Urinary bladder (tissue), 4 donors: ENCODE data around the gene NEB. TPM values are rescaled to one million over a fixed set of nuclear protein-coding genes. Genes with fewer than 3 reads are reported as not detected.

Source experiments
- DNase-seq: peaks from one replicate; pipeline ENCODE4 v3.0.0-alpha.2; 2015; ENCODE audit errors: extremely low spot score
- H3K27ac ChIP-seq: one replicate; pipeline ENCODE4 v1.5.1; 2013; ENCODE audit warnings: low read depth, mild to moderate bottlenecking, moderate library complexity
- H3K36me3 ChIP-seq: one replicate; pipeline ENCODE4 v1.6.1; 2013; ENCODE audit warnings: mild to moderate bottlenecking, moderate library complexity; ENCODE audit not compliant: insufficient read depth
- H3K4me1 ChIP-seq: one replicate; pipeline ENCODE4 v1.6.1; 2013; ENCODE audit warnings: mild to moderate bottlenecking, moderate library complexity; ENCODE audit not compliant: insufficient read depth
- H3K4me3 ChIP-seq: one replicate; pipeline ENCODE4 v1.5.1; 2013; ENCODE audit warnings: low read depth, low read length
- WGBS: extraction: QIAGEN DNeasy Blood & Tissue Kit; methylation state at CpG from one replicate; pipeline ENCODE4 v1.1.7; 2013; 5-methylcytosine and 5-hydroxymethylcytosine counted together
- polyA plus RNA-seq: library from polyadenylated mRNA; stranded (reverse); fragments of 200-250 nt; gene quantifications from one replicate; pipeline ENCODE4 v1.2.3, GENCODE V29; 2013
- total RNA-seq: library from RNA; depleted of rRNA; stranded (reverse); fragments of >200 nt; gene quantifications from one replicate; pipeline ENCODE4 v1.2.3, GENCODE V29; 2014
- donor health status: healthy with polysubstance abuse.
- donor health status: healthy.

The NEB gene
- total and polyA plus RNA-seq, 2 donors: 0.29 to 79.5 TPM

DNA sequence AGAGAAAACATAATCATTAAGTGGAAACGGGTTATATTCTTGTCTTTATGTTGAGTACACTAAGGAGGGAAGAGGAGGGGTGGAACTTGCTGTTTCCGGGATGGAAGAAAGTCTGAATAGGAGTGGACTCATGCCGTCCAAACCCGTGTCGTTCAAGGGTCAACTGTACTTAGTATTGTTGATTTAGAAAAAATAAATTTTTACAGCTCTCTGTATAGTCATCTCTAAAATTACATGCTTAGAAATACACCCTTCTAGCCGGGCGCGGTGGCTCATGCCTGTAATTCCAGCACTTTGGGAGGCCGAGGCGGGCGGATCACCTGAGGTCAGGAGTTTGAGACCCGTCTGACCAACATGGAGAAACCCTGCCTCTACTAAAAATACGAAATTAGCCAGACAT, 295.1 kb downstream of the NEB start:
- no peak overlapping the region for H3K27ac ChIP-seq
- DNase-seq: no peak
- no peak overlapping the region for H3K4me3 ChIP-seq
- 94% methylated on average over 13 of the region's 13 CpGs for WGBS
- no peaks in the 10 kb centered on the region for H3K4me1 ChIP-seq
- H3K36me3 ChIP-seq: peaks cover 2% of the 10 kb centered on the region

DNA sequence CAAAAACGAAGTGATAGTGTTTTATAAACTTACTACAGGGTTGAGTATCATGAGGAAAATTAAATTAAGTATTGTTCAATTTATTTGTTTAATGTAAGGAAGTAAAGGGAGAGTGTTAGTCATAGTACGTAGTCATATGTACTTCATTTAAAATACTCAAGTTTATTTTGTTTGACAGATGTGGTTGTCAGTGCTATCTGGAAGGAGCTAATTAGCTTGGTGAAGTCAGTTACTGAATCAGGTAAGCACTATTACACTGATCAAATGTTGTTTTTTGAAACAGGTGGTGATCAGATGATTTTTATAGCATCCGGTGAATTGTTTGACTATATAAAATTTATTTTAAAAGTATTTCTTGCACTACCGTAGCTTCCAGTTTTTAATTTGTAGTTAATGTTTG, 295.8 kb downstream of the NEB start:
- WGBS: 94% methylated on average over 4 of the region's 4 CpGs
- H3K4me1 ChIP-seq: no peaks in the 10 kb centered on the region
- no peak overlapping the region for H3K27ac ChIP-seq
- no peak overlapping the region for H3K4me3 ChIP-seq
- H3K36me3 ChIP-seq: peaks cover 2% of the 10 kb centered on the region
- no peak for DNase-seq

GRCh38 chr2:151437630-151438029, 296.6 kb downstream of the NEB start:
- 61% methylated on average over 3 of the region's 3 CpGs for WGBS
- DNase-seq: no peak
- H3K4me1 ChIP-seq: no peaks in the 10 kb centered on the region
- no peak overlapping the region for H3K27ac ChIP-seq
- no peak overlapping the region for H3K4me3 ChIP-seq
- peaks cover 2% of the 10 kb centered on the region for H3K36me3 ChIP-seq

Other genes starting within 250 kb of the NEB start
- gene ARL5A, start 93.9 kb upstream of the NEB start, total RNA-seq: 117 TPM
- 19.2 TPM for gene ARL5A, start 93.9 kb upstream of the NEB start, polyA plus RNA-seq